Measurements from ENCODE around the gene CRYBG1. TPM values are rescaled to one million over a fixed set of nuclear protein-coding genes. Genes with fewer than 3 reads are reported as not detected.
"Not testable (repeated sequence)": the region's sequence is repeated elsewhere in the genome, so short reads cannot be mapped to it uniquely, and the experiment has no call there.

Gene CRYBG1
- polyA plus RNA-seq, 2 donors: 45.2 to 74.9 TPM

DNA sequence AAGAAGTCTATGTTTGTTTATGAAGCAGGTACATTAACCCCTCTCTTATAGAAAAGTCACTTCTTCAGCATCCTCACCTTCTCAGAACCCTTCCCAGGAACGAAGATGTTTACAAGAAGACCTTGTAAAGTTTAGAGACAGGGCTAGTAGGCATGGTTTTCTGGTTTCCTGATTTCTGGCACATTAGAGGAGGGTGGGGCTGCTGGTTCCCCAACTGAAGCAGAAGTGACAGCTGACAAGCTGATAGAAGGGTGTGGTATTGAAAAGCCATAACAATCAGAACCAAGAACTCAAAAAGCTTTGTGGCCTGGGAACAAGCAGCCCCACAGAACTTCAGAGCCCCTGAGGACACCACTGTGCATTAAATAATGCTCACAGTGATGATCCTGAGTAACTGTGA is 177.6 kb downstream of the CRYBG1 start:
- no peak overlapping the region for H3K27ac ChIP-seq (ENCODE audit: low read depth in 2 of 2, low read length in 1 of 2)
- 55 to 73% methylated on average over 1 of the region's 1 CpG for WGBS, 2 donors
- H3K27me3 ChIP-seq (ENCODE audit: control insufficient read depth in 1 of 2, insufficient read depth in 2 of 2, low read length in 2 of 2): no peaks in the 10 kb centered on the region
- no peak overlapping the region for H3K4me3 ChIP-seq (ENCODE audit: low read depth in 1 of 2, low read length in 2 of 2)
- H3K36me3 ChIP-seq (ENCODE audit: control insufficient read depth in 2 of 2, insufficient read depth in 2 of 2, low read length in 1 of 2): peaks cover 1 to 11% of the 10 kb centered on the region in 2 donors
- no peaks in the 10 kb centered on the region for H3K4me1 ChIP-seq (ENCODE audit: control insufficient read depth in 2 of 2, insufficient read depth in 2 of 2, low read length in 1 of 2)
- no peaks in the 10 kb centered on the region for H3K9me3 ChIP-seq (ENCODE audit: control insufficient read depth in 2 of 2, insufficient read depth in 1 of 2, low read depth in 1 of 2, low read length in 1 of 2)

DNA sequence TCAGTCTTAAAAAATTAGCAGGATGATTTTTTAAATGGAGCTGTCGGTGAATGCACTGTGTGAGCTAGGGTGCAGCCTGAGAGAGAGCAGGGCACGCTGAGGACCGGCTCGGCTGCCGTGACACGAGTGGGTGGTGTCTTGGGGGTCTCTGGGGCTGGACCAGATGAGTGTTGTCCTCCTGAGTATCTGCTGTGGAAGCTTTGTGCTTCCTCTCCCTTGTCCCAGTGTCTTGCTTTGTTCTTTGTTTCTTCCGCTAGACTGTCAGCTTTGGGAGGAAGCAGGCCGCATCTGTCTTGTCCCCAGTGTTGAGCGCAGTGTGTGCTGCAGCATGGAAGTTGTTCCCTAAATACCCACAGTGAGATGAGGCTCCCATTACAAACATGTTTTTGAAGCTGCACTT is 179.4 kb downstream of the CRYBG1 start:
- Histone ChIP-seq H3K27me3 (ENCODE audit: control insufficient read depth in 1 of 2, insufficient read depth in 2 of 2, low read length in 2 of 2) (no peaks in the 10 kb centered on the region), H3K27ac (ENCODE audit: low read depth in 2 of 2, low read length in 1 of 2) (no peak overlapping the region), H3K9me3 (ENCODE audit: control insufficient read depth in 2 of 2, insufficient read depth in 1 of 2, low read depth in 1 of 2, low read length in 1 of 2) (no peaks in the 10 kb centered on the region), H3K4me1 (ENCODE audit: control insufficient read depth in 2 of 2, insufficient read depth in 2 of 2, low read length in 1 of 2) (no peaks in the 10 kb centered on the region), H3K36me3 (ENCODE audit: control insufficient read depth in 2 of 2, insufficient read depth in 2 of 2, low read length in 1 of 2) (peaks cover 0 to 11% of the 10 kb centered on the region in 2 donors), H3K4me3 (ENCODE audit: low read depth in 1 of 2, low read length in 2 of 2) (no peak overlapping the region)
- WGBS, 2 donors: 83 to 92% methylated on average over 9 of the region's 9 CpGs

DNA sequence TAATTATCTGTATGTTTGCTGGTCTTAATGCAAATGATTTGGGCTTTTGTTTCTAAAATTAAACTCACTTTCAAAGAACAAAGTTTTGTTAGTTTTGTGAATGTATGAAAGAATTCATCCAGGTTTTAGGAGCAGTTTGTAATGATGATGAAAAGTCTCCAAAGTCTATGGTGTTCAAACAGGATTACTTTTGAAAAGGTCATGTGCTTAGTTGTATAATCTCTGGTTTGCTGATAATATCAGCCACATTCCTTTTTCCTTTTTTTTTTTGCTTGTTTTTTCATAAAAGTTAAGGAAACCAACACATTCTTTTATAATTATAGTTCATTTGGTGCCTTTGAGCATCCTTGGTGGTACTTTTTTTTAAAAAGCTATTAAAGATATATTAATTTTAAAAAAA is 179.9 kb downstream of the CRYBG1 start:
- H3K27ac ChIP-seq (ENCODE audit: low read depth in 2 of 2, low read length in 1 of 2): no peak overlapping the region
- H3K9me3 ChIP-seq (ENCODE audit: control insufficient read depth in 2 of 2, insufficient read depth in 1 of 2, low read depth in 1 of 2, low read length in 1 of 2): no peaks in the 10 kb centered on the region
- H3K4me3 ChIP-seq (ENCODE audit: low read depth in 1 of 2, low read length in 2 of 2): no peak overlapping the region
- peaks cover 0 to 11% of the 10 kb centered on the region in 2 donors for H3K36me3 ChIP-seq (ENCODE audit: control insufficient read depth in 2 of 2, insufficient read depth in 2 of 2, low read length in 1 of 2)
- H3K4me1 ChIP-seq (ENCODE audit: control insufficient read depth in 2 of 2, insufficient read depth in 2 of 2, low read length in 1 of 2): no peaks in the 10 kb centered on the region
- H3K27me3 ChIP-seq (ENCODE audit: control insufficient read depth in 1 of 2, insufficient read depth in 2 of 2, low read length in 2 of 2): no peaks in the 10 kb centered on the region

DNA sequence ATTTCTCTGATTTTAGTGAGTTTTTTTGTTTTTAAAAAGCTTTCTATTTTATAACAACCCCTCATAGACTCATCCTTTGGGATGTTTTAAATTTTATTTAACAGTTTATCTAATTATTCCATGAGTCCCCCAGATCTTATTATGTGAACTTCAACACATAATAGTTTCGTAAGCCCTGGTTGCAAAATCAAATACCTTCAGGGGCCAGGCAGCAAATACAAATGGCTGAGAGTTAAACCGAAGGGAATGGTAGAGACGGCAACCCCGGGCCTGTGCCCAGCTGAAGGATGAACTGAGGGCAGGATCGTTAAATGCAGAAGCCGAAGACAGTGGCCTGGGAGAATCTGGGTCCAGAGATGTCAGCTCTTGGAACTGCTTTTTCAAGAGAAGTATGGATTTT is 180.4 kb downstream of the CRYBG1 start:
- WGBS, 2 donors: 87 to 92% methylated on average over 6 of the region's 6 CpGs
- Histone ChIP-seq H3K9me3 (ENCODE audit: control insufficient read depth in 2 of 2, insufficient read depth in 1 of 2, low read depth in 1 of 2, low read length in 1 of 2) (no peaks in the 10 kb centered on the region), H3K4me1 (ENCODE audit: control insufficient read depth in 2 of 2, insufficient read depth in 2 of 2, low read length in 1 of 2) (peaks cover 0 to under 1% of the 10 kb centered on the region in 2 donors), H3K36me3 (ENCODE audit: control insufficient read depth in 2 of 2, insufficient read depth in 2 of 2, low read length in 1 of 2) (peaks cover 0 to 11% of the 10 kb centered on the region in 2 donors), H3K27me3 (ENCODE audit: control insufficient read depth in 1 of 2, insufficient read depth in 2 of 2, low read length in 2 of 2) (no peaks in the 10 kb centered on the region), H3K4me3 (ENCODE audit: low read depth in 1 of 2, low read length in 2 of 2) (no peak overlapping the region), H3K27ac (ENCODE audit: low read depth in 2 of 2, low read length in 1 of 2) (no peak overlapping the region)

DNA sequence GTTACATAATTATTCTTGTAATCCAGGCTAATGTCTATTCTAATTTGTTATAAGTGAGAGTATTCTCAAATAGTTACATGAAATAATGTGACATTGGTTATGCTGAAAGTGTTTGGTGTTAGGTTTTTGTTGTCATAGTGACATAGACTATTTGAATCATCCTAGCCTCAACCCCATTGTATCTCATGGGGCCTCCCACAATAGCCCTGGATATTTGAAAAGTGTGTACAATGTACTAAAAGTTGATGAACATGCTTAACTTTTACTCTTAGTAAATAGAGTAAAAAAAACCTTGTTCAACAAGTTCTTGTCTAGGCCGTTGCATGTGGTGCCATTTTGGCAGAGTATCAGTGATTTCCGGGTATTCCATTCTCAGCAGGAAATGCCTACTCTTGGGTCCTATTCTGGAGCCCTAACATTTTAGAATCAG is 185.8 kb downstream of the CRYBG1 start:
- WGBS, 2 donors: 22 to 45% methylated on average over 2 of the region's 2 CpGs
- Histone ChIP-seq H3K4me3 (ENCODE audit: low read depth in 1 of 2, low read length in 2 of 2) (no peak overlapping the region), H3K27me3 (ENCODE audit: control insufficient read depth in 1 of 2, insufficient read depth in 2 of 2, low read length in 2 of 2) (no peaks in the 10 kb centered on the region), H3K4me1 (ENCODE audit: control insufficient read depth in 2 of 2, insufficient read depth in 2 of 2, low read length in 1 of 2) (peaks cover 0 to 2% of the 10 kb centered on the region in 2 donors), H3K36me3 (ENCODE audit: control insufficient read depth in 2 of 2, insufficient read depth in 2 of 2, low read length in 1 of 2) (peaks cover 0 to 4% of the 10 kb centered on the region in 2 donors), H3K27ac (ENCODE audit: low read depth in 2 of 2, low read length in 1 of 2) (peak overlapping the region in 1 of 2 donors; percentile 86), H3K9me3 (ENCODE audit: control insufficient read depth in 2 of 2, insufficient read depth in 1 of 2, low read depth in 1 of 2, low read length in 1 of 2) (no peaks in the 10 kb centered on the region)

- no peak overlapping the region for H3K4me3 ChIP-seq (ENCODE audit: low read depth in 1 of 2, low read length in 2 of 2)
- WGBS, 2 donors: 29 to 30% methylated on average over 5 of the region's 5 CpGs
- H3K4me1 ChIP-seq (ENCODE audit: control insufficient read depth in 2 of 2, insufficient read depth in 2 of 2, low read length in 1 of 2): peaks cover 0 to 2% of the 10 kb centered on the region in 2 donors
- peak overlapping the region; percentile 67 to 86 for H3K27ac ChIP-seq (ENCODE audit: low read depth in 2 of 2, low read length in 1 of 2)
- H3K36me3 ChIP-seq (ENCODE audit: control insufficient read depth in 2 of 2, insufficient read depth in 2 of 2, low read length in 1 of 2): peaks cover 0 to 4% of the 10 kb centered on the region in 2 donors
- H3K9me3 ChIP-seq (ENCODE audit: control insufficient read depth in 2 of 2, insufficient read depth in 1 of 2, low read depth in 1 of 2, low read length in 1 of 2): no peaks in the 10 kb centered on the region
- no peaks in the 10 kb centered on the region for H3K27me3 ChIP-seq (ENCODE audit: control insufficient read depth in 1 of 2, insufficient read depth in 2 of 2, low read length in 2 of 2)
Observed at GRCh38 chr6:106546691-106547414, 186.3 kb downstream of the CRYBG1 start.

- peaks cover 0 to 2% of the 10 kb centered on the region in 2 donors for H3K36me3 ChIP-seq (ENCODE audit: control insufficient read depth in 2 of 2, insufficient read depth in 2 of 2, low read length in 1 of 2)
- 37 to 41% methylated on average over 6 of the region's 6 CpGs for WGBS, 2 donors
- H3K27ac ChIP-seq (ENCODE audit: low read depth in 2 of 2, low read length in 1 of 2): peak overlapping the region; percentile 60 to 70
- H3K9me3 ChIP-seq (ENCODE audit: control insufficient read depth in 2 of 2, insufficient read depth in 1 of 2, low read depth in 1 of 2, low read length in 1 of 2): no peaks in the 10 kb centered on the region
- no peaks in the 10 kb centered on the region for H3K27me3 ChIP-seq (ENCODE audit: control insufficient read depth in 1 of 2, insufficient read depth in 2 of 2, low read length in 2 of 2)
- no peak overlapping the region for H3K4me3 ChIP-seq (ENCODE audit: low read depth in 1 of 2, low read length in 2 of 2)
- peaks cover 0 to 2% of the 10 kb centered on the region in 2 donors for H3K4me1 ChIP-seq (ENCODE audit: control insufficient read depth in 2 of 2, insufficient read depth in 2 of 2, low read length in 1 of 2)
Observed at GRCh38 chr6:106547601-106548453, 187.3 kb downstream of the CRYBG1 start.

- not testable (repeated sequence) for H3K4me1 ChIP-seq (ENCODE audit: control insufficient read depth in 2 of 2, insufficient read depth in 2 of 2, low read length in 1 of 2); H3K36me3 ChIP-seq (ENCODE audit: control insufficient read depth in 2 of 2, insufficient read depth in 2 of 2, low read length in 1 of 2); H3K4me3 ChIP-seq (ENCODE audit: low read depth in 1 of 2, low read length in 2 of 2); H3K9me3 ChIP-seq (ENCODE audit: control insufficient read depth in 2 of 2, insufficient read depth in 1 of 2, low read depth in 1 of 2, low read length in 1 of 2); H3K27ac ChIP-seq (ENCODE audit: low read depth in 2 of 2, low read length in 1 of 2); H3K27me3 ChIP-seq (ENCODE audit: control insufficient read depth in 1 of 2, insufficient read depth in 2 of 2, low read length in 2 of 2)
- 97% methylated on average over 3 of the region's 6 CpGs for WGBS, 2 donors
Observed at GRCh38 chr6:106548926-106549455, 188.5 kb downstream of the CRYBG1 start.

DNA sequence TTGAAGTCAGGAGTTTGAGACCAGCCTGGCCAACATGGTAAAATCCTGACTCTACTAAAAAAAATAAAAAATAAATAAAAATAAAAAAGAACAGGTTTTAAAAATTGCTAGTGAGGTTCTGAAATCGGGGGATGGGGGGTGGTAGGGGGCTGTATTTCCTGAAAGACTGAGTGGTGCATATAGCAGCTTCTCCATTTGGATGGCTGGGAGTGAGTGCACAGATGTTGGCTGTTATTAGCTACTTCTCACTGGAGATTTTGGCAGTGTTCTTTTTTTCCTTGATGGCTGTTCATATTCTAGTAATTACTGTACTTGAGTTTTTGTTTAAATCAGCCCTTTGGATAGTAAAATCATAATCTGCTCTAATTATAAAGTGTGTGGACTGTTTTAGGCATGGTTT is 189.0 kb downstream of the CRYBG1 start:
- Histone ChIP-seq H3K27ac (ENCODE audit: low read depth in 2 of 2, low read length in 1 of 2) (no peak overlapping the region), H3K9me3 (ENCODE audit: control insufficient read depth in 2 of 2, insufficient read depth in 1 of 2, low read depth in 1 of 2, low read length in 1 of 2) (no peaks in the 10 kb centered on the region), H3K4me3 (ENCODE audit: low read depth in 1 of 2, low read length in 2 of 2) (no peak overlapping the region), H3K4me1 (ENCODE audit: control insufficient read depth in 2 of 2, insufficient read depth in 2 of 2, low read length in 1 of 2) (peaks cover 0 to 2% of the 10 kb centered on the region in 2 donors), H3K36me3 (ENCODE audit: control insufficient read depth in 2 of 2, insufficient read depth in 2 of 2, low read length in 1 of 2) (peaks cover 0 to 13% of the 10 kb centered on the region in 2 donors), H3K27me3 (ENCODE audit: control insufficient read depth in 1 of 2, insufficient read depth in 2 of 2, low read length in 2 of 2) (no peaks in the 10 kb centered on the region)
- WGBS, 2 donors: 86 to 90% methylated on average over 1 of the region's 1 CpG

Measured in esophagus (tissue), 2 donors.